Liver (tissue), 3 donors: Measurements from ENCODE around the gene VIL1.

ENCODE experiments used
- NR2F2 ChIP-seq: IDR thresholded peaks from 2 replicates; pipeline ENCODE4 v1.6.1; 2016; ENCODE audit warnings: antibody characterized with exemption
- RXRA ChIP-seq, 2 donors: IDR thresholded peaks; 2 replicates each; pipeline ENCODE4 v1.6.1; 2017 to 2018; ENCODE audit warnings: antibody characterized with exemption in 2 of 2, mild to moderate bottlenecking in 1 of 2
- YY1 ChIP-seq: IDR thresholded peaks from 2 replicates; pipeline ENCODE4 v1.6.1; 2016; ENCODE audit warnings: antibody characterized with exemption, mild to moderate bottlenecking
- TF ChIP-seq, protein P1 (sequence below): fragments of 150-350 bp; IDR thresholded peaks from 2 replicates; pipeline ENCODE4 v1.5.1; 2017; ENCODE audit warnings: improper control_type of control experiment, low read depth, low read length; ENCODE audit not compliant: missing input control
- donor health status: healthy.
- donor health status: healthy.

DNA sequence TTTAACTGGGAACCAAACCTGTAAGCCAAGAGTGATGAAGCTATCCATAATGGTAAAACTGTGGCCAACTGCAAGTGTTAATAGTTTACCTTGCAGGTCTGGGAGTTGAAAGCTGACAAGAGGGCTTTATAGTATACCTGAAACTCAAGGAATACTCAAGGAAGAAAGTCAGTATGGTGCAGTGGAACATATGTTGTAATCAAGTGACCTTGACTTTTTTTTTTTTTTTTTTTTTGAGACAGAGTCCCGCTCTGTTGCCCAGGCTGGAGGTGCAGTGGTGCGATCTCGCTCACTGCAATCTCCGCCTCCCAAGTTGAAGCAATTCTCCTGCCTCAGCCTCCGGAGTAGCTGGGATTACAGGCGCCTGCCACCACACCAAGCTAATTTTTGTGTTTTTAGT, 27.6 kb downstream of the VIL1 start:
- TF ChIP-seq, protein P1, sequence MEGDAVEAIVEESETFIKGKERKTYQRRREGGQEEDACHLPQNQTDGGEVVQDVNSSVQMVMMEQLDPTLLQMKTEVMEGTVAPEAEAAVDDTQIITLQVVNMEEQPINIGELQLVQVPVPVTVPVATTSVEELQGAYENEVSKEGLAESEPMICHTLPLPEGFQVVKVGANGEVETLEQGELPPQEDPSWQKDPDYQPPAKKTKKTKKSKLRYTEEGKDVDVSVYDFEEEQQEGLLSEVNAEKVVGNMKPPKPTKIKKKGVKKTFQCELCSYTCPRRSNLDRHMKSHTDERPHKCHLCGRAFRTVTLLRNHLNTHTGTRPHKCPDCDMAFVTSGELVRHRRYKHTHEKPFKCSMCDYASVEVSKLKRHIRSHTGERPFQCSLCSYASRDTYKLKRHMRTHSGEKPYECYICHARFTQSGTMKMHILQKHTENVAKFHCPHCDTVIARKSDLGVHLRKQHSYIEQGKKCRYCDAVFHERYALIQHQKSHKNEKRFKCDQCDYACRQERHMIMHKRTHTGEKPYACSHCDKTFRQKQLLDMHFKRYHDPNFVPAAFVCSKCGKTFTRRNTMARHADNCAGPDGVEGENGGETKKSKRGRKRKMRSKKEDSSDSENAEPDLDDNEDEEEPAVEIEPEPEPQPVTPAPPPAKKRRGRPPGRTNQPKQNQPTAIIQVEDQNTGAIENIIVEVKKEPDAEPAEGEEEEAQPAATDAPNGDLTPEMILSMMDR: no peak
- TF ChIP-seq YY1: no peak
- TF ChIP-seq NR2F2: no peak
- TF ChIP-seq RXRA (IDR thresholded peaks at IDR 0.05): no peak
